Measurements from ENCODE around the gene PPIL3.
"Not testable (repeated sequence)": the region's sequence is repeated elsewhere in the genome, so short reads cannot be mapped to it uniquely, and the experiment has no call there.

Gene PPIL3

DNA sequence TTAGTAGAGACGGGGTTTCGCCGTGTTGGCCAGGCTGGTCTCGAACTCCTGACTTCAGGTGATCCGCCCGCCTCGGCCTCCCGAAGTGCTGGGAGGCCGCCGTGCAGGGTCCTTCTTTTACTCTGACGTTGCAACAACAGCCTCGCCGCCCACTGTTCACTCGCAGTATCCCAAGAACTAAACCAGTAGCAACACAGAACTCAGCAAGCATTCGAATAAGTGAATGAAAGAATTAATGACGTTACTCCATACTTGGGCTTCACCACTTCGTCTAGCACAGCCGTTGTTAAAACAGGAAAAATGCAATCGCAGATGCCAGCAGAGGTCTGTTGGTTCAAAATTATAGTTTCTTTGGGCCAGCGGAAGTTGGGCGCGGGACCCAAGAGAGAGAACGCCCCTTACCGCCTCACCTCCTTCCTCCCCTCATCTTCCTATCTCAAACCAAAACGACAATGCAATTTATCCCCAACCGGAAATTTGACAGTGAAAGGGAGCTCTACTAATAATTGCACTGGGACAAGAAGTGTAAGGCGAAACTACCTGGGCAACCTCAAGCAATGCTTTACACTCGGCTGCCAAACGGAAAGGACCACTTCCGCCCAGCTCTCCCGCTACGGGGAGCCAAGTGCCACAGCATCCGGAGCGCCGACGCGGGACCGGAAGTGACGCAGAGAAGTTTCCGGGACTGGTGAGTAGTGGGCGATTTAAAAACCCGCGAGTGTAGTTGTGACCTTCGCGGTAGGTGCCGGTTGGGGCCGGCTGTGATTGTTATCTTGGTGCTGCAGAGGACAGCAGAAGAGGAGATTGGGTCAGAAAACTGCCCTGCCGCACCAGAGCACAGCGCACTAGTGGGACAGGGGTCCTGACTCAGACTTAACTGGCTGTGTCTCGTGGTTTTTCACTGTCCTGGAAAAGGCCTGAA lies at the start of gene PPIL3, which contains the start of gene NIF3L1:
TSS of gene PPIL3 (minus strand) at position 374 of the 922 bp plus-strand sequence. CDS start 1,462 bp downstream, outside the sequence.
TSS of gene NIF3L1 (plus strand) at position 668 of the 922 bp plus-strand sequence. CDS start 2,573 bp downstream, outside the sequence.
- DNase-seq (ENCODE audit: low read depth in 2 of 2): peak; percentile 93 to 95

DNA sequence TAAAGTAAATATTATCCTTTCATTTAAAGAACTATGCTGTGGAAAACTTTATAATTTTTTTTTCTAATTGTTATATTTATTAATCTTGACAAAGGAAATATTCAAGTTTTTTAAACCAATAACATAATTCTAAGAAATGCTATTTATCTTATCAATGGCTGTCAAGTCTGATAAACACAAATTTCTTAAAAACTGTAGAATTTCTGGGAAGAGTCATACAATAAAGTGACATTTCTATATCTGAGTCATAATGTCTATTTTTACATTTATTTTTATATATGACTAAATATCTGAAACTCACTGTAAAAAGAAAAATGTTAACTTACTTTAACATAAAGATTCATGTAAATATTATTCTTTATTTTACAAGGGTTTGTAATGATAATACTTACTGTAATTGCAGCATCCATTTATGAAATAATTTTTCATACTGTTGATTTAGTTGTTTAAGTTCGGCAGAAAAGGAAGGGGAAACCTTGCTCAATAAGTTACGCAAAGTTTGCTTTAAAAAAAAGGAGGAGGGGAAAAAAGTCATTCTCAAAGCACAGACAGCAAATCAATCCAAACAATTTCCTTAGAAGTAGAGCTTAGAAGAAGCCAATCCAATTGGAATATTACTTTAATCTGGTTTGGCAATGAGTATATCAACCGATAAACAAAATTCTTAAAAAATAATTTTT lies 42.2 kb upstream of the PPIL3 start:
- DNase-seq (ENCODE audit: low read depth in 2 of 2): no peak

DNA sequence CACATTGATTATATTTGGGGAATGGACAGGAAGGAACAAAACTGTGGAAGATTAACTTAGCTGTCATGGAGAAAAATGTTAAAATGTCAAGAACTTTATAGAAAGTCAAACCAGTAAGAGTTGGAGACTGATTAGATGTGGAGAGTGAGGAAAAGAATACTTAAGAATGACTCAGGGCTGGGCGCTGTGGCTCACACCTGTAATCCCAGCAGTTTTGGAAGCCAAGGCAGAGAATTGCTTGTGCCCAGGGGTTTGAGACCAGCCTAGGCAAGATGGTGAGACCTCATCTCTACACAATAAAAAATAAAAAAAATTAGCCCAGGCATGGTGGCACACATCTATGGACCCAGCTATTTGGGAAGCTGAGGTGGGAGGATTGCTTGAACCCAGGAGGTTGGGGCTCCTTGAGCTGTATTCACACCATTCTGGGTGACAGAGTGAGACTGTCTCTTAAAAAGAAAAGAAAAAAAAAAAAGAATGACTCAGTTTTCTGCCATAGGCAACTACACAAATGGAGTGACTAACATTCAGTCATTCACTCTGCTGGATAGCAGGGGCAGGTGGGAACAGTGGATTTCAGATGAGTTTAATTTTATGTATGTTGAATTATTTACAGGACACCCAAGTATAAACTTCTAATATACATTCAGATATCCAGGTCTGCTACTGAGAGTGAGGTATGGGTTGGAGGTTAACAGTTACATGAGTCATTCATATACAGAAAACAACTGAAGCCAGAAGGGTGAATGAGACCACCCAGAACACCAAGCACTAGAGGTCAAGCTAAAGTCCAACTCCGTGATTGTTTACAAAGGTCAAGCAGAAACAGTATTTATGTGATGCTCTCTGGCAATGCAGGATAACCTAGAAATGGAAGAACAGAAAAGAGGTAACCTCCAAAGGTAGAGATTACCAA lies 40.7 kb upstream of the PPIL3 start:
- no peak for DNase-seq (ENCODE audit: low read depth in 2 of 2)

DNA sequence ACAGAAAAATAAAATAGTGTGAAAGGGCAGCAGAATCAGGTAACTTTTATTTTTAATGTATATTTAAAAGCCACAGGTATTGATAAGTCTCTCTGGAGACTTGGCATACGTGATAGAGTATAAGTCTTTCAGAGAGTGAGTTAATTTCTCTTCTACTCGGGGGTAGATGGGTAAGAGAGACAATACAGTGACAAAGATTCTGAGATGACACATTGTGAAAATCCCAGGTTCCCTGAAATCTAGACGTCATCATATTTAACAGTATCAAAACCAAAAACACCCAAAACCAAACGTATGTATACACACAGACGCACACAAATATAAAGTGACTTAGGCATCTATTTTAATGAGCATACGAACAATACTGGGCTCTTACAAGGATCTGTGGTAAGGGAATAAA lies 33.6 kb upstream of the PPIL3 start:
- DNase-seq (ENCODE audit: low read depth in 2 of 2): no peak

DNA sequence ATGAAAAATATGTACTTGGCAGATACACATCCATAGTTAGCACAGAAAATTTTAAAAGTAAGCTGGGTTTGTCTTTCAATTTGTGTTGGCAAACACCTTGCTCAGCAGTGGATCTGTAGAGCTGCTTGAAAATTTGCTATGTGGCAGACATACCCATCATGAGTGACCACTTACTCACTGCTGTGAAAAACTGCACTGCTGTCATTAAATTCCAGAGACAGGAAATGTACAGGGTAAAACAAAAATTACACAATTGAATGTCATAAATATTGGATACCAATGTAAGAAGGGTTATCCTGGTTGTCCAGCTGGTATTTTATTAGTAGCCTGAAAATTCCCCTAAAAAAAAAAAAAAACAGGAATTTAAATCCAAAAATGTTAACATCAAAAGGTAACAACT lies 24.8 kb upstream of the PPIL3 start:
- DNase-seq (ENCODE audit: low read depth in 2 of 2): no peak

DNA sequence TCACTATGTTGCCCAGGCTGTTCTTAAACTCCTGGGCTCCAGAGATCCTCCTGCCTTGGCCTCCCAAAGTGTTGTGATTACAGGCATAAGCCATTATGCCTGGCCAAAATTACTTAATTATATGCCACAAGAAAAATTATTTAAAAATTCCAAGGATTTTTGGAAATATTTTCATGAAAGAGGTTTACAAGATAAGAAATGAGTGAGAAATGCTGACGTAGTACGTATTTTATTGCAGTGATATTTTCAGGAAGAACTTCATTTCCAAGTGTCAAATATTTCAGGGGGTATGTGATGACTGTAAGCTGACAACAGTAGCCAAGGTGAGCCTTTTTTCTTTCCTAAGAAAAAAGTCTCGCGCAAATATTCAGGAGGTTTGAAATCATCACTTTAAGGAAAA lies 21.1 kb upstream of the PPIL3 start:
- no peak for DNase-seq (ENCODE audit: low read depth in 2 of 2)

DNA sequence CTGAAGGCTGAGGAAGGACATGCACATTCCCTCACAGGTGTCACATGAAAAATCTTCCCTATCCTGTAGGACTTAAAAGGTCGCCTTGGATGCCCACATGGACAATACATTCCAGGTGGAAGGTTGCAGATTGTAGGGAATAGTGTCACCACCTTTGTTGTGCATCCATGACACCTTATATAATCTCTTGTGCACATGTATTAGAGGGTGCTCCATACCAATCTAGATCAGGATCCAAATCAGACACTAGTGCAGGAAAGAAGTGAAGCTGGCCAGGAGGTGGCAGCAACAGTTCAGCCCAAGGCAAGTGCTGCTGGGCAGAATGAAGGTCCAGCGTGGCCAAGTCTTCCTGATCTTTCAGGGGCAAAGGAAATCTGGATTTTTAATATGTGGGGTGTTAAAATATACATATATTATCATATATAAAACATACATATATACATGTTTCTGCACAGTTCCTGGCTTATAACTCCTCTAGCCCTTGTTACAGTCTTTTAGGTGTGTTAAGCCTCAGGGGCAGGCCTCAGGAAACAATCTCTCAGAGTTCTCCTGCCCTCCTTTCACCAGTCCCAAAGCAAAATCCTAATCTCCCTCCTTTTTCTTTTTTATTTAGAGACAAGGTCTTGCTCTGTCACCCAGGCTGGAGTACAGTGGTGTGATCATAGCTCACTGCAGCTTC lies 16.9 kb upstream of the PPIL3 start:
- peak; percentile 8 to 12 for DNase-seq (ENCODE audit: low read depth in 2 of 2)

DNA sequence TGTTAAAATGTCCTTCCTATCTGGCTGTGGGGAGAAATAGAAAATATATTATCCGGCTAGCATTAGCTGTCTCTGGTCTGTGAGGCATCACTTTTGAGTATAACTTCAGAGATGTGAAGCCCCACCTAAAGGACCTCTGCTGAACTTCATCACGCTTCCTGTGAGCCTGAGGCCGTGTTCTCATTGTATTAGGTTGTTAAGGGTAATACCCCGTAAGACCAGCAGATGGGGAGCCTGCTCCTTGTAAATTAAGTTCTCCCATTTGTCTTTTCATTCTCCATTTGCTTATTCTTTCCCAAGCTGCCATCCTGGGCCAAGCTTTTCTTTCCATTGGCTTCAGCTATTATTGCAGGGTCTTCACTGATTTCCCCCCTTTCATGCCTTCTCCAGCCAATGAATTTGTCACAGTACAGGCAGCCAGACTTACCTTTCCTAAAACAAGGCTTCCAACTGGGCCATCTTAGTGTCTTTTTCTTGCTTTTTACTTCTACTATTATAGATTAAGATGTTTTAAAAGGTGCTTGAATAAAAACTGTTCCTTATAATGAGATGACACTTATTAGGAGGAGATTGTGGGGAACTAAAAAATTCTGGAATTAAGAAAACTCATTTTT lies 12.7 kb upstream of the PPIL3 start:
- DNase-seq (ENCODE audit: low read depth in 2 of 2): peak; percentile 41 to 65

DNA sequence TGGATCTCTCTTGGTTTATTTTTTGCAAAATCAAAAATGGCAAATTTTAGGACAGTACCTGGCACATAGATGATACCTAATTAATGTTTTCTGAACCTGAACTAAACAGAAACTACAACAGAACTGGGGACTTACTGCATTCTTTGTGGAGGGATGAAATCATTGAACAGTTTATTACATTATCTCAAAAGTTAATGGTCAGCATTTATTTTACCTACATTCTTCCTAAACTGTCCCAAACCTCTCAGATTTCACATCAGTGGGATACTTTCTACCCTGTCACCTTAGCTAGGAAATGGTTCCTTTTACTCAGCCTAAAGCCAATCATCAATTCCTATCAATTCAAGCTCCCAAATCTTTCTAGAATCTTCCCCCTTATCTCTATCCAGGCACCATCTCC lies 10.6 kb upstream of the PPIL3 start:
- DNase-seq (ENCODE audit: low read depth in 2 of 2): no peak

DNA sequence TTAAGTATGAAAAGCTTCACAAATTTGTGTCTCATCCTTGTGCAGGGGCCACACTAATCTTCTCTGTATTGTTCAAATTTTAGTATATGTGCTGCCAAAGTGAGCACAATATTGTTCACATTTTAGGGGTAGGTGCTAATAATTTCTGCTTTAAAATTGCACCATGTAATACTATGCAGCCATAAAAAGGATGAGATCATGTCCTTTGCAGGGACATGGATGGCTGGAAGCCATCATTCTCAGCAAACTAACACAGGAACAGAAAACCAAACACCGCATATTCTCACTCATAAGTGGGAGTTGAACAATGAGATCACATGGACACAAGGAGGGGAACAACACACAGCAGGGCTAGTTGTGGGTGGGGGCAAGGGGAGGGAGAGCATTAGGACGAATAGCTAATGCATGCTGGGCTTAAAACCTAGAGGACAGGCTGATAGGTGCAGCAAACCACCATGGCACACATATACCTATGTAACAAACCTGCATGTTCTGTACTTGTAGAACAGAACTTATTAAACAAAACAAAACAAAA lies 7.1 kb downstream of the PPIL3 start:
- DNase-seq (ENCODE audit: low read depth in 2 of 2): not testable (repeated sequence)

DNA sequence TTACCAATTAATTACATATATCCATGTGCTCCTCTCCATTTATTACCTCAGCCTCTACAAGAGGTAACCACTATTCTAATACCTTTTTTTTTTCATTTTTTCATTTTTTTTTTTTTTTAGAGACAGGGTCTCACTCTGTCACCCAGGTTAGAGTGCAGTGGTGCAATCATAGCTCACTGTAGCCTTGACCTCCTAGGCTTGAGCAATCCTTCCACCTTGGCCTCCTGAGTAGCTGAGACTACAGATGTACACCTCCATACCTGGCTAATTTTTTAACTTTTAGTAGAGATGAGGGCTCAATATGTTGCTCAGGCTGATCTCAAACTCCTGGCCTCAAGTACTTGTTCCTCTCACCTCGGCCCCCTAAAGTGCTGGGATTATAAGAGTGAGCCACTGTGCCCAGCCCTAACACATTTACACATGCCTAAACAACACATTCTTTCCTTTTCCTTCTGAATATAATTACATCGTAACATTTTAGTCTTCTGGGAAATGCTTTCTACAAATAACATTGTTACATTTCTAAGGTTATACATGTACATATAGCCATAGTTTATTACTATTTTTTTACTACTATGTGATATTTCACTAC lies 10.5 kb downstream of the PPIL3 start:
- no peak for DNase-seq (ENCODE audit: low read depth in 2 of 2)

DNA sequence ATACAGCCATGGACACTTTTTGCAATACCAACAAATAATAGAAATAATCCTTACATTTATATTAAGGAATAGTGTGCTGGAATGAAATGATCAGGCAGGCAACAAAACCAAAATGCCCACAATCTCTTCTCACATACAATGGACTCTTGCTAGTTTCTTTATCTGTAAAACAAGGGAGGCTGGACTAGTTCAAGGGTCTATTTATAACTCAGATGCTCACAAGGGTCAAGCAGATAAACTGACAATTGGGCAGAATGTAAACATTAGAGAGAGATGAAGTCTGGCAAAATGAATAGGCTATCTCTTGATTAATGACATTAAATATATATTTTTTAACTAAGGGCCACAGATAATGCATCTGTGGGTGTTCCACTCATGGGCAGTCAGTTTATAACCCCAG lies 11.4 kb downstream of the PPIL3 start:
- no peak for DNase-seq (ENCODE audit: low read depth in 2 of 2)

DNA sequence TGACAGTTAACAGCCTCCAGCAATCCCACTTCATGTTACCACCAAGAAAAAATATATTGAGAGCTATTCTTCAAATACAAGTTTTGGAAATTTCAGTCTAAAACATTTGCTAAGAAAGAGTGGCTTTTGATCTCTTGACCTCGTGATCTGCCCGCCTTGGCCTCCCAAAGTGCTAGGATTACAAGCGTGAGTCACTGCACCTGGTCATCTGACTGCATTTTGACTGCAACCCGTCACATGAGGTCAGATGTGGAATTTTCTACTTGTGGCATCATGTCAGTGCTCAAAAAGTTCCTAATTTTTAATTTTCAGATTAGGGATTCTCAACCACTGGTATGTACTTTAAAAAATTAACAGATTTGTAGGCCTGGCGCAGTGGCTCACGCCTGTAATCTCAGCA lies 15.3 kb downstream of the PPIL3 start:
- no peak for DNase-seq (ENCODE audit: low read depth in 2 of 2)

DNA sequence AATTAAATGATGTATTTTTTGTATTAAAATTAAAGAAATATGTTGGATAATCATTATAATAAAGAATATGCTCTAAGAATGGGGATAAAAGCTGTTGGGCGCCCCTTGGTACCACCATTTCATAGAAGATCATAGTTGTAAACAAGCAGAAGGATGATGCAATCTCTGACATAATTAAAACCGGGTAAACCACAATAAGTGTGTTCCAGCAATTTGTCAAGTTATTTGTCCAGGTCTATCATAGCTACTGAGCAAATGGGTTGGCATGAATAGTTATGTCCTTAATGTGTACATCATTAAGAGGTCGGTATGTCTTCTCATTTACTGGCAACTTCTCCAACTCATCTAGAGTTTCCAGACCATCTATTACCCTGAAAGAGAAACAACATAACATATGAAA lies 17.7 kb downstream of the PPIL3 start:
- no peak for DNase-seq (ENCODE audit: low read depth in 2 of 2)

DNA sequence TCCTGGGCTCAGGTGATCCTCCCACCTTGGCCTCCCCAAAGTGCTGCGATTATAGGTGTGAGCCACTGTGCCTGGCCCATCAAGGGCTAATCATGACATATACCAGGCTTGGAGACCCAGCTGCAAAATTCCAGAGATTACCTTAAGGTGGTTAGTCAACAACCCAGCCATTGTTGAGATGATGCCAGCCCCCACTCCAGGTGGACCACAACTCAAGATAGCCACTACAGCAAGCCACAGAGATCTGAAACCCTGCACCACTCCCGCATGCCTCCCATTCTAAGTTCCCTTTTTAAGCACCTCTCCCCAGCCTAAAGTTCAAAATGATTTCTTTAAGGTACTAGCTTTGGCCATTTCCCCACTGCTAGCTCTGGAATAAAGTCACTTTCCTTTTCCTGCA lies 19.9 kb downstream of the PPIL3 start:
- no peak for DNase-seq (ENCODE audit: low read depth in 2 of 2)

DNA sequence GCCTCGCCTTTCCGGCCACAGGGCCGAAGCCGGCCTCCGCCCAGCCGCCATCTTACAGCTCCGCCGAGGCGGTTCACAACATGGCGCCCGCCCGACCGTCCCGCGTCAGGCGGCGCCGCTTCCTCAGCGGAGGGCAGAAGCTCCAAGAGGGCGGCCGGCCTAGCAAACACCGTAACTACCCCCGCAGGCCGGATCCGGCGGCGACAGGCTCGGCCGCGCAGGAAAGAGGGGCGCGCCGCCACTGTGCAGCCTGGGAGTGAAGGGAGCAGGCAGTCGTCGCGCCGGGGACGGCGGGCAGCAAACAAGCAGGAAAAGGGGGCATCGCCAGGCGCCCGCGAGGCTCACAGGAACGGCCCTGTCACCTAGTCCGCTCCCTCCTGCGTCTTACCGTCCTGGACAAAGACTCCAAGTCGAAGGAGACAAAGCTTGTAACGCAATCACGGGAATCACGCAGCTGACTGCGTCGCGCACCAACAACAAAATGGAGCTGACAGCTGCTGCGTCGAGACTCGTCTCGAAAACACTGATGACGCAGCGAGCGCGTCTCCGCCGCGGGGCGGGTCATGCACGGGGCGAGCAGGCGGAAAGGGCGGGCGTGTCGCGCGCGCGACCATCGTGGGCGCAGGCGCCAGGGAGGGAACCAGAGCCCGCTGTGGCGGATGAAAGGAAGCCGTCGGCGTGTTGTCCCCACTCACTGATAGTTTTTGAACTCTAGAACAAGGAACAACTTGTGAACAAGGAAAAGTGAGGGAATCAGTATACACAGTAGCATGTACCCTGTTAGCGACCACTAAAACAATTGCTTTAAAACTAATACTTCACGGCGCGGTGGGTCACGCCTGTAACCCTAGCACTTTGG lies 24.5 kb downstream of the PPIL3 start, which contains the start of gene CLK1:
TSS of gene CLK1 (minus strand) at position 483 of the 859 bp plus-strand sequence. CDS start 2,796 bp downstream, outside the sequence.
- DNase-seq (ENCODE audit: low read depth in 2 of 2): peak; percentile 92 to 97

DNA sequence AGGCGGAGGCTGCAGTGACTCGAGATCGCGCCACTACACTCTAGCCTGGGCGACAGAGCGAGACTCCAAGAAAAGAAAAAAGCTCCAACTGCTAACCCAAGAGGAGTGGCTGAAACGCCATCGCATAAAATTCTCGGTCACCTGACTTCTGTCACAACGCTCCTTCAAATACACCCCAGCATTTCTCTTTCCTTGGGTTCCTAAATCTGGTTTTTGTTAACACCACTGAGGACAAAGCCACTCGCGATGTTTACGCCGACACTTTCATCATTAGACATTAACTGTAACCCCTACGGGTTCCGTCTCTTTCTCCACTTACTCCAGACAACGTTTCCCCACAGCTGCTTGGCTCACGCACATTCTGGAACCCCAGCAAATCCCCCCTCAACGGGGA lies 25.1 kb downstream of the PPIL3 start:
- DNase-seq (ENCODE audit: low read depth in 2 of 2): no peak

DNA sequence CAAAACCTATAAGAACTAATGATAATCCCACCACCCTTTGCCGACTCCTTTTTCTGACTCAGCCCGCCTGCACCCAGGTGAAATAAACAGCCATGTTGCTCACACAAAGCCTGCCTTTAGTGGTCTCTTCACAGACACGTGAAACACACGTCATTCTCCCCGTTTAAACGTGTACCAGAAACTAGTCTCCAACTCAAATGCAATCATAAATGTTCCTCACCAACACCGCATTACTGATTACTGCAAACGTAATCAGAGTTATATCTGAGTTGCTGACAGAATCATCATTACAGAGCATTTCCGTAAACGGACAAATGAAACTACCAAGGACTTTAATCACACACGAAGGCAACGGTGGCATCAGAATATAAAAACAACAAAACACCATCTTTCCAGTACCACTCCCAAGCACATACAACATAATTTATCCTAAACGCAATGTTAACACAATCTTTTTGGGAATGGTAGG lies 26.3 kb downstream of the PPIL3 start:
- DNase-seq (ENCODE audit: low read depth in 2 of 2): peak; percentile 46 to 56

DNA sequence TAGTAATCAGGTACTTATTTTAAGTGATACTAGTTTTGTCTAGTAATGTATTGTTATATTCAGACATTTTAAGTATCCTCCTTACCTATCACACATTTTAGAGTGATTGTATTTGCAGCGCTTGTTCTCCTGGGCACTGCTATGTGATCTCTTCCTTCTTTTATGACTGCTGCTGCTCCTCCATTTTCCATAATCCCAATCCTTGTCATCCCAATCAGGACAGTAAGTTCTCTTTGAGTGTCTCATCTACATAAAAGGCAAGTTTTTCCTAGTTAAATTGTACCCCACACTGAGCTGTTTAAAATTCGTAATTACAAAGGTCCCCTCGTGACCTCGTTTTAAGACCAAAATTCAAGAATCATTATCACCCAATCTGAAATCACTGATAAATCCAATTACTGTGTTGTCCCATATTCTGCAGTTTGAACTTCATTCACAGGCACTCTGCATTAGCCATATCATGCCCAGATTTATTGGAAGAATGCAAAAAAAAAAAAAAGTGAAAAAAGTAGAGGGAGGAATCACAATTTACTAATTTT lies 27.2 kb downstream of the PPIL3 start:
- no peak for DNase-seq (ENCODE audit: low read depth in 2 of 2)

Measured in stimulated activated CD8-positive, alpha-beta memory T cell treated with anti-CD3 and anti-CD28 coated beads, Interleukin-7, amount 100 ng/mL, for 4 hours (primary cell).